22Rv1 (cell line): ENCODE measurements around the gene GNL2.

ENCODE experiments used
- H3K27ac ChIP-seq: fragments of 450-650 bp; 2 replicates; pipeline ENCODE4 v1.5.1; 2017
- ZFX ChIP-seq: fragments of 450-650 bp; IDR thresholded peaks from 2 replicates; pipeline ENCODE4 v1.6.1; 2017; ENCODE audit warnings: antibody characterized with exemption, borderline replicate concordance
- TF ChIP-seq, protein P1 (sequence below): fragments of 450-650 bp; IDR thresholded peaks from 2 replicates; pipeline ENCODE4 v1.5.1; 2017; ENCODE audit warnings: mild to moderate bottlenecking

GNL2 gene

DNA sequence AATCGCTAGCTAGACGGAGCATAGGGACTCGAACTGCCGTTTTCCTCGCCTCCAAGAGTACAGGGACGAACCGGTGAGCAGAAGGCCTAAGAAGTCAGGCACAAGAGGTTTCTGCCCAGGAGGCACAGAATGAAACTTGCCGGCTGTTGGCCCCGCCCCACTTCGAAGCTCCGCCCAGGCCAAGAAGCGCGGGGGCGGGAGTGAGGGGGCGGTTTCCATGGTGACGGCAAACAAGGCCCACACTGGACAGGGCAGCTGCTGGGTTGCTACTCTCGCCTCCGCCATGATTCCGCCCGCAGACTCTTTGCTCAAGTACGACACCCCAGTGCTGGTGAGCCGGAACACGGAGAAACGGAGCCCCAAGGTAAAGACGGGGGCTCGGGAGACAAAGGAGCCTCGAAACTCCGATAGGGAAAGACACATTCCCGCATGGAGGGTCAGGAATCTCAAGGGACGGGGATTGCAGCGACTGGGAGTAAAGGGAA, 39.0 kb downstream of the GNL2 start, which contains the start of gene DNALI1:
TSS of gene DNALI1 (plus strand) at position 229 of the 485 bp plus-strand sequence. CDS start at position 284, 55 bp downstream.
- H3K27ac ChIP-seq, result peak within 1 kb of the TSS; percentile 64
- no peak for TF ChIP-seq ZFX
- TF ChIP-seq, protein P1, sequence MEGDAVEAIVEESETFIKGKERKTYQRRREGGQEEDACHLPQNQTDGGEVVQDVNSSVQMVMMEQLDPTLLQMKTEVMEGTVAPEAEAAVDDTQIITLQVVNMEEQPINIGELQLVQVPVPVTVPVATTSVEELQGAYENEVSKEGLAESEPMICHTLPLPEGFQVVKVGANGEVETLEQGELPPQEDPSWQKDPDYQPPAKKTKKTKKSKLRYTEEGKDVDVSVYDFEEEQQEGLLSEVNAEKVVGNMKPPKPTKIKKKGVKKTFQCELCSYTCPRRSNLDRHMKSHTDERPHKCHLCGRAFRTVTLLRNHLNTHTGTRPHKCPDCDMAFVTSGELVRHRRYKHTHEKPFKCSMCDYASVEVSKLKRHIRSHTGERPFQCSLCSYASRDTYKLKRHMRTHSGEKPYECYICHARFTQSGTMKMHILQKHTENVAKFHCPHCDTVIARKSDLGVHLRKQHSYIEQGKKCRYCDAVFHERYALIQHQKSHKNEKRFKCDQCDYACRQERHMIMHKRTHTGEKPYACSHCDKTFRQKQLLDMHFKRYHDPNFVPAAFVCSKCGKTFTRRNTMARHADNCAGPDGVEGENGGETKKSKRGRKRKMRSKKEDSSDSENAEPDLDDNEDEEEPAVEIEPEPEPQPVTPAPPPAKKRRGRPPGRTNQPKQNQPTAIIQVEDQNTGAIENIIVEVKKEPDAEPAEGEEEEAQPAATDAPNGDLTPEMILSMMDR, result no peak

DNA sequence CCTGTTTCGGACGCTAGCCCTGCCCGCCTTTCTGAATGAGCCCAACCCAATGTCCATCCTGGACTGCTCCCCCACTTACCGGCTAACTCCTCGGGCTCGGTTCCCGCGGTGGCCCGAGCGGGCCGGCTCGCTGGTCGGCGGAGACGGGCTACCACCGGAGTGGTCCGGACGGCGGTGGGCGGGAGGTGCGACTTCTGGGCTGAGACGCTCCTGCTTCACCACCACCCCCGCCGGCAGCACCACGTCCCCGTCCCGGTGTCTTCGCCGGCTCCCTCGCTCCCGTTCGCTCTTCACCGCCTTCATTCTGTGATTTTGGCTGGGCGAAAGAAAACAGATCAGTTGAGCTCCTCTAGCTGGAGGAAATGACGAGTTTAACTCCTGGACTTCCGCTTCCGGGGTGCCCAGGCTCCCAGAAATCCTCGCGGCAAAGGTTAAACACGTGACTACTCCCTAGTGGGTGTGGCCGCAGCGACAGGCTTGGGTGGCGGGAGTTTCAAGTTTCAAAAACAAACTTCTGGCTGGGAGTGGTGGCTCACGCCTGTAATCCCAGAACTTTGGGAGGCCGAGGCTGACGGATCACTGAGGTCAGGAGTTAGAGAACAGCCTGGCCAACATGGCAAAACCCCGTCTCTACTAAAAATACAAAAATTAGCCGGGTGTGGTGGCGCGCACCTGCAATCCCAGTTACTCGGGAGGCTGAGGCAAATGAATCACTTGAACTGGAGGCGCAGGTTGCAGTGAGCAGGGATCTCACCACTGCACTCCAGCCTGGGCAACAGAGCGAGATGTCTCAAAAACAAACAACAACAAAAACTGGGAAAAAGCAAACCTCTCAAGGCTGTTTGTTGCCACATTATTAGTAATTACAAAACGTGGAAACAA, 41.6 kb downstream of the GNL2 start, which contains the start of gene SNIP1:
TSS of gene SNIP1 (minus strand) at position 367 of the 882 bp plus-strand sequence. CDS start at position 303, 64 bp downstream.
- no peak for TF ChIP-seq ZFX
- TF ChIP-seq, protein P1, result no peak
- H3K27ac ChIP-seq, result peak within 1 kb of the TSS; percentile 70

GRCh38 chr1:37553598-37553926, 42.2 kb downstream of the GNL2 start:
- H3K27ac ChIP-seq, result peak overlapping the region; percentile 70
- TF ChIP-seq ZFX, result no peak
- TF ChIP-seq, protein P1, result no peak

DNA sequence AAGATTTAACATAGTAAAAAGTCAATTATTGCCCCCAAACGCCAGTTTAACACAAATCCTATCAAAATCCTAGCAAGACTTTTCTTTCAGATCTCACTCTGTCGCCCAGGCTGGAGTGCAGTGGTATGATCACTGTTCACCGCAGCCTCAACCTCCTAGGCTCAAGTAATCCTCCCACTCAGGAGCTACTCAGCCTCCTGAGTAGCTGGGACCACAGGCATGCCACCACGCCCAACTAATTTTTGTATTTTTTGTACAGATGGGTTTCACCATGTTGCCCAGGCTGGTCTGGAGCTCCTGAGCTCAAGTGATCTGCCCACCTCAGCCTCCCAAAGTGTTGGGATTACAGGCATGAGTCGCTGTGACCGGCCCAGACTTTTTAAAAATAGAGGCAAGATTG, 46.4 kb downstream of the GNL2 start:
- no peak overlapping the region for H3K27ac ChIP-seq
- TF ChIP-seq, protein P1, result no peak
- no peak for TF ChIP-seq ZFX

- no peak for TF ChIP-seq ZFX
- TF ChIP-seq, protein P1, result no peak
- H3K27ac ChIP-seq, result no peak overlapping the region
These were observed 50.7 kb downstream of the GNL2 start for GRCh38 chr1:37545019-37545418.

GRCh38 chr1:37544530-37544929, 51.2 kb downstream of the GNL2 start:
- H3K27ac ChIP-seq, result no peak overlapping the region
- TF ChIP-seq, protein P1, result no peak
- no peak for TF ChIP-seq ZFX
